GM12878 (cell line): ENCODE data around the gene SLC47A2. TPM values are rescaled to one million over a fixed set of nuclear protein-coding genes. Genes with fewer than 3 reads are reported as not detected.

Experiments
- ATAC-seq: fragments of 200-7000 bp; cut with Tn5 transposase; 3 replicates; pipeline ENCODE4 v1.9.1; 2020; ENCODE audit warnings: mild to moderate bottlenecking, moderate library complexity
- BruUV-seq: library from RNA; stranded (reverse); fragments of 400-500 nt; replicated peaks from 2 replicates; lab custom pipeline; 2021; lab: Mats Ljungman, UMichigan
- CTCF ChIA-PET: fragments of 300-600 bp; sonication (Branson Sonifier 250); formaldehyde crosslinking; extraction: SDS; loops from one replicate; lab custom pipeline; 2021; ENCODE audit warnings: inconsistent platforms; lab: Yijun Ruan, JAX
- POLR2A ChIA-PET: fragments of 350-600 bp; formaldehyde crosslinking; extraction: SDS; loops from one replicate; lab custom pipeline; 2021; ENCODE audit warnings: inconsistent platforms; lab: Charles Lee
- RAD21 ChIA-PET: fragments of 300-600 bp; sonication (Branson Sonifier 250); formaldehyde crosslinking; loops from one replicate; lab custom pipeline; 2023; ENCODE audit warnings: antibody characterized with exemption; ENCODE audit not compliant: unreplicated experiment; lab: Charles Lee
- SMC1A ChIA-PET: fragments of 300-600 bp; sonication (Branson Sonifier 250); formaldehyde crosslinking; loops from one replicate; lab custom pipeline; 2023; ENCODE audit not compliant: unreplicated experiment, uncharacterized antibody; lab: Charles Lee
- DNase-seq: peaks from one replicate; pipeline ENCODE4 v3.0.0-alpha.2; 2011; ENCODE audit warnings: low read depth, low spot score
- FAIRE-seq: peaks from 3 replicates; lab custom pipeline; 2011; peaks lifted over from hg19 to GRCh38; lab: Jason Lieb, UNC
- H2AFZ ChIP-seq: 2 replicates; pipeline ENCODE4 v1.6.0; 2011; ENCODE audit warnings: low read depth, low read length, control low read depth; ENCODE audit not compliant: control insufficient read depth
- H3K27ac ChIP-seq: 2 replicates; pipeline ENCODE4 v1.5.1; 2011; ENCODE audit warnings: control low read depth; ENCODE audit not compliant: control insufficient read depth, insufficient read depth
- H3K27me3 ChIP-seq, 2 experiments: replicated peaks in 1 of 2; 2 replicates each; pipeline versions ENCODE4 v1.6.0 to v1.6.1; 2011; ENCODE audit warnings: low read length in 1 of 2; ENCODE audit not compliant: control insufficient read depth in 2 of 2, insufficient read depth in 2 of 2
- H3K36me3 ChIP-seq, 2 experiments: 2 replicates each; pipeline ENCODE4 v1.5.1; 2011; ENCODE audit warnings: low read length in 1 of 2; ENCODE audit not compliant: control insufficient read depth in 2 of 2, insufficient read depth in 2 of 2
- H3K4me1 ChIP-seq: 2 replicates; pipeline ENCODE4 v1.6.1; 2011; ENCODE audit warnings: mild to moderate bottlenecking, low read length, moderate library complexity, mixed read lengths; ENCODE audit not compliant: control insufficient read depth, insufficient read depth
- H3K4me2 ChIP-seq: 2 replicates; pipeline ENCODE4 v1.6.0; 2011; ENCODE audit warnings: control low read depth; ENCODE audit not compliant: control insufficient read depth, insufficient read depth
- H3K4me3 ChIP-seq: fragments of 200-600 bp; sonication (generic); 2 replicates; pipeline ENCODE4 v1.5.1; 2016
- H3K79me2 ChIP-seq: 2 replicates; pipeline ENCODE4 v1.6.0; 2011; ENCODE audit warnings: low read length; ENCODE audit not compliant: control insufficient read depth, insufficient read depth
- H3K9ac ChIP-seq: 2 replicates; pipeline ENCODE4 v1.8.0; 2011; ENCODE audit warnings: low read length, control low read depth, mixed read lengths; ENCODE audit not compliant: control insufficient read depth, insufficient read depth
- H3K9me3 ChIP-seq: replicated peaks from 3 replicates; pipeline ENCODE4 v1.5.1; 2011; ENCODE audit warnings: mild to moderate bottlenecking, low read length; ENCODE audit not compliant: control insufficient read depth, insufficient read depth
- H4K20me1 ChIP-seq: 2 replicates; pipeline ENCODE4 v1.6.0; 2011; ENCODE audit not compliant: control insufficient read depth, insufficient read depth
- ATF2 ChIP-seq: IDR thresholded peaks from 2 replicates; pipeline ENCODE4 v1.6.1; 2012; ENCODE audit warnings: low read length, inconsistent platforms
- CBFB ChIP-seq: IDR thresholded peaks from 2 replicates; pipeline ENCODE4 v1.6.1; 2016; ENCODE audit warnings: antibody characterized with exemption, low read depth
- EGR1 ChIP-seq, 2 experiments: IDR thresholded peaks; 1 replicate in 1 of 2; 2 replicates in 1 of 2; pipeline ENCODE4 v1.6.1; 2011 to 2012; ENCODE audit warnings: low read depth in 2 of 2, low read length in 2 of 2, borderline replicate concordance in 1 of 2, mild to moderate bottlenecking in 1 of 2, moderate library complexity in 1 of 2
- EZH2 ChIP-seq: IDR thresholded peaks from 2 replicates; pipeline ENCODE4 v1.6.1; 2012; ENCODE audit warnings: low read depth, mild to moderate bottlenecking, control low read depth, inconsistent platforms, low read length, borderline replicate concordance; ENCODE audit not compliant: control insufficient read depth
- FOXM1 ChIP-seq: IDR thresholded peaks from 2 replicates; pipeline ENCODE4 v1.6.1; 2012; ENCODE audit warnings: low read depth, mild to moderate bottlenecking, inconsistent platforms, low read length, moderate library complexity
- HDAC2 ChIP-seq: fragments of 200-600 bp; sonication (generic); IDR thresholded peaks from 2 replicates; pipeline ENCODE4 v1.6.1; 2017
- JUNB ChIP-seq: IDR thresholded peaks from 2 replicates; pipeline ENCODE4 v1.6.1; 2016; ENCODE audit warnings: antibody characterized with exemption, mild to moderate bottlenecking
- MEF2B ChIP-seq: fragments of 450-650 bp; IDR thresholded peaks from 2 replicates; pipeline ENCODE4 v1.6.1; 2018; ENCODE audit warnings: mild to moderate bottlenecking, moderate library complexity; ENCODE audit not compliant: partially characterized antibody, poor library complexity, severe bottlenecking
- NFIC ChIP-seq: IDR thresholded peaks from 2 replicates; pipeline ENCODE4 v1.6.1; 2012; ENCODE audit warnings: low read depth, mild to moderate bottlenecking, inconsistent platforms, low read length, moderate library complexity
- NFYB ChIP-seq: IDR thresholded peaks from 2 replicates; pipeline ENCODE4 v1.6.1; 2011; ENCODE audit warnings: low read depth, mild to moderate bottlenecking, low read length, improper control_type of control experiment, moderate library complexity; ENCODE audit not compliant: insufficient read depth
- NR2F1 ChIP-seq: fragments of 450-650 bp; conservative IDR thresholded peaks from 2 replicates; pipeline ENCODE4 v1.6.1; 2017; ENCODE audit warnings: mild to moderate bottlenecking
- PAX5 ChIP-seq: IDR thresholded peaks from 2 replicates; pipeline ENCODE4 v1.6.1; 2011; ENCODE audit warnings: low read depth, low read length, borderline replicate concordance
- PML ChIP-seq: IDR thresholded peaks from 2 replicates; pipeline ENCODE4 v1.6.1; 2012; ENCODE audit warnings: low read length, inconsistent platforms
- POLR2AphosphoS5 ChIP-seq: IDR thresholded peaks from 2 replicates; pipeline ENCODE4 v1.6.1; 2011; ENCODE audit warnings: mild to moderate bottlenecking, low read length, inconsistent platforms
- USF2 ChIP-seq: IDR thresholded peaks from 2 replicates; pipeline ENCODE4 v1.6.1; 2011; ENCODE audit warnings: low read depth, low read length, improper control_type of control experiment, borderline replicate concordance
- WRNIP1 ChIP-seq: IDR thresholded peaks from 2 replicates; pipeline ENCODE4 v1.6.1; 2011; ENCODE audit warnings: low read depth, low read length, improper control_type of control experiment, borderline replicate concordance
- ZNF384 ChIP-seq: IDR thresholded peaks from 2 replicates; pipeline ENCODE4 v1.6.1; 2012; ENCODE audit warnings: low read depth, mild to moderate bottlenecking, low read length, improper control_type of control experiment, borderline replicate concordance
- whole genome bisulfite sequencing: methylation state at CpG from one replicate; pipeline ENCODE4 v1.1.6; 2016; ENCODE audit warnings: low lambda C conversion rate; ENCODE audit not compliant: insufficient replicate concordance, insufficient coverage; ENCODE audit errors: missing lambda C conversion rate; 5-methylcytosine and 5-hydroxymethylcytosine counted together
- in situ Hi-C: fragments of 300-500 bp; cut with MboI; formaldehyde crosslinking; loops from 9 replicates; pipeline ENCODE4 v1.14.3; 2018; ENCODE audit warnings: mixed read lengths
- intact Hi-C: fragments of 100-400 bp; cut with micrococcal nuclease; formaldehyde crosslinking; loops from one replicate; pipeline ENCODE4 v1.14.2; 2022; ENCODE audit not compliant: unreplicated experiment
- polyA plus RNA-seq, 11 experiments: library from polyadenylated mRNA; depleted of rRNA in 4 of 11; unstranded in 6 of 11; stranded (reverse) in 5 of 11; fragments of >200 nt; fragmentation: Nextera tagmentation in 4 of 11; fragmentation: Illumina TruSeq in 1 of 11; extraction: Ambion mirVana in 4 of 11; extraction: Trizol in 1 of 11; gene quantifications; 1 replicate in 1 of 11; 2 replicates in 10 of 11; pipeline versions ENCODE4 v1.2.1 to v1.2.3, GENCODE V29; 2011 to 2016; ENCODE audit warnings: inconsistent platforms in 2 of 11, missing spikeins in 2 of 11, low read depth in 1 of 11
- total RNA-seq, 4 experiments: library from RNA; depleted of rRNA in 3 of 4; stranded (reverse); fragments of >200 nt in 3 of 4; fragmentation: Illumina TruSeq in 1 of 4; extraction: Trizol in 1 of 4; gene quantifications; 2 replicates each; pipeline versions ENCODE4 v1.2.1 to v1.2.3, GENCODE V29; 2013 to 2021
- TF ChIP-seq, protein P1 (sequence below): IDR thresholded peaks from 2 replicates; pipeline ENCODE4 v1.6.1; 2012; ENCODE audit warnings: low read depth, low read length, improper control_type of control experiment
- TF ChIP-seq, protein P2 (sequence below): fragments of 450-650 bp; formaldehyde crosslinking; IDR thresholded peaks from 2 replicates; pipeline ENCODE4 v1.5.0; 2022; ENCODE audit warnings: mild to moderate bottlenecking, missing genetic modification characterization

The SLC47A2 gene
- total and polyA plus RNA-seq, 10 of the 15 experiments (the other 5 are each of a cell fraction or from before 2014, with no cell fraction given) = not detected

- intact Hi-C loops (no loop called here), in situ Hi-C loops (no loop called here)
- Histone ChIP-seq H3K79me2 (no peaks in the 10 kb centered on the region), H3K9me3 (no peaks in the 10 kb centered on the region), H3K4me3 (no peak overlapping the region), H3K27ac (no peak overlapping the region), H3K4me2 (no peak overlapping the region), H3K4me1 (no peaks in the 10 kb centered on the region), H4K20me1 (no peaks in the 10 kb centered on the region), H2AFZ (no peak overlapping the region), H3K27me3 (no peaks in the 10 kb centered on the region), H3K36me3 (no peaks in the 10 kb centered on the region), H3K9ac (no peak overlapping the region)
- no peak for DNase-seq
- 58% methylated on average over 17 of the region's 17 CpGs for WGBS
- ChIA-PET CTCF (interaction anchor here (0.9 to 1.4 kb wide), 2 partner anchors 168 to 249 kb away, joined by 3 read pairs; no protein-coding TSS in a partner anchor), SMC1A (no interaction called here), RAD21 (no interaction called here), POLR2A (no interaction called here)
- no peak for FAIRE-seq
- ATAC-seq = no peak
- no TSS peak for BruUV-seq
- TF ChIP-seq, protein P1, sequence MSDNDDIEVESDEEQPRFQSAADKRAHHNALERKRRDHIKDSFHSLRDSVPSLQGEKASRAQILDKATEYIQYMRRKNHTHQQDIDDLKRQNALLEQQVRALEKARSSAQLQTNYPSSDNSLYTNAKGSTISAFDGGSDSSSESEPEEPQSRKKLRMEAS = no peak
- TF ChIP-seq PAX5 (no peak), NFIC (no peak), POLR2AphosphoS5 (no peak), WRNIP1 (no peak), ZNF384 (no peak), MEF2B (no peak), USF2 (no peak), EGR1 (IDR thresholded peaks at IDR 0.05; ENCODE audit: borderline replicate concordance in 1 of 2, low read depth in 2 of 2, low read length in 2 of 2) (no peak), CBFB (no peak), NR2F1 (no peak), ATF2 (no peak), EZH2 (no peak), NFYB (no peak), PML (no peak), HDAC2 (no peak), FOXM1 (no peak), JUNB (no peak)
- TF ChIP-seq, protein P2, sequence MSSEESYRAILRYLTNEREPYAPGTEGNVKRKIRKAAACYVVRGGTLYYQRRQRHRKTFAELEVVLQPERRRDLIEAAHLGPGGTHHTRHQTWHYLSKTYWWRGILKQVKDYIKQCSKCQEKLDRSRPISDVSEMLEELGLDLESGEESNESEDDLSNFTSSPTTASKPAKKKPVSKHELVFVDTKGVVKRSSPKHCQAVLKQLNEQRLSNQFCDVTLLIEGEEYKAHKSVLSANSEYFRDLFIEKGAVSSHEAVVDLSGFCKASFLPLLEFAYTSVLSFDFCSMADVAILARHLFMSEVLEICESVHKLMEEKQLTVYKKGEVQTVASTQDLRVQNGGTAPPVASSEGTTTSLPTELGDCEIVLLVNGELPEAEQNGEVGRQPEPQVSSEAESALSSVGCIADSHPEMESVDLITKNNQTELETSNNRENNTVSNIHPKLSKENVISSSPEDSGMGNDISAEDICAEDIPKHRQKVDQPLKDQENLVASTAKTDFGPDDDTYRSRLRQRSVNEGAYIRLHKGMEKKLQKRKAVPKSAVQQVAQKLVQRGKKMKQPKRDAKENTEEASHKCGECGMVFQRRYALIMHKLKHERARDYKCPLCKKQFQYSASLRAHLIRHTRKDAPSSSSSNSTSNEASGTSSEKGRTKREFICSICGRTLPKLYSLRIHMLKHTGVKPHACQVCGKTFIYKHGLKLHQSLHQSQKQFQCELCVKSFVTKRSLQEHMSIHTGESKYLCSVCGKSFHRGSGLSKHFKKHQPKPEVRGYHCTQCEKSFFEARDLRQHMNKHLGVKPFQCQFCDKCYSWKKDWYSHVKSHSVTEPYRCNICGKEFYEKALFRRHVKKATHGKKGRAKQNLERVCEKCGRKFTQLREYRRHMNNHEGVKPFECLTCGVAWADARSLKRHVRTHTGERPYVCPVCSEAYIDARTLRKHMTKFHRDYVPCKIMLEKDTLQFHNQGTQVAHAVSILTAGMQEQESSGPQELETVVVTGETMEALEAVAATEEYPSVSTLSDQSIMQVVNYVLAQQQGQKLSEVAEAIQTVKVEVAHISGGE (CRISPR knock-in tag) = no peak
These were observed 12.4 kb downstream of the SLC47A2 start for GRCh38 chr17:19703828-19704613.
